Peyer's patch (tissue), 4 donors: Measurements from ENCODE around the gene IMMP2L.

Experiments
- POLR2A ChIP-seq, 2 donors: fragments of 450-650 bp; IDR thresholded peaks; one replicate each; pipeline ENCODE4 v1.5.1; 2017; ENCODE audit warnings: antibody characterized with exemption in 2 of 2, mild to moderate bottlenecking in 2 of 2, moderate library complexity in 2 of 2
- TF ChIP-seq, protein P1 (sequence below), 6 experiments: fragments of 450-650 bp in 4 of 6; fragments of 200-600 bp in 2 of 6; sonication (generic) in 1 of 6; IDR thresholded peaks; one replicate each; pipeline ENCODE4 v1.5.1; 2017 to 2019; ENCODE audit warnings: antibody characterized with exemption in 6 of 6, mild to moderate bottlenecking in 3 of 6, moderate library complexity in 1 of 6

DNA sequence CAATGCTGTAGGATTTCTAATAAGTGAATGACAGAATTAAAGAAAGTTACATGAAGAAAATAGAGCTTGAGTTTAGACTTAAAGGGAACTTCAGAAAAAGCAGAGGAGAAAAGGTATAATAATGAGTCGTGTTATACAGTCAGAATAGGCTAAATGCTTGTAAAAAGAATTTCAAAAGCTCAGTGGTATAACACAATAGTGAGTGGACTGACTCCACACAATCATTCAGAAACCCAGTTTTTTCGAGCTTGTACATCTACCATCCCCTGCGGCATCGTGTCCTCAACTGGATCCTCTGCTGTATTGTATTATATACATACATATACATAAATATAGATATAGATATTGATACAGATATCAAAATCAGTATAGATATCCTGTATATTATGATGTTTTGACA is 52.2 kb downstream of the IMMP2L start:
- TF ChIP-seq, protein P1, sequence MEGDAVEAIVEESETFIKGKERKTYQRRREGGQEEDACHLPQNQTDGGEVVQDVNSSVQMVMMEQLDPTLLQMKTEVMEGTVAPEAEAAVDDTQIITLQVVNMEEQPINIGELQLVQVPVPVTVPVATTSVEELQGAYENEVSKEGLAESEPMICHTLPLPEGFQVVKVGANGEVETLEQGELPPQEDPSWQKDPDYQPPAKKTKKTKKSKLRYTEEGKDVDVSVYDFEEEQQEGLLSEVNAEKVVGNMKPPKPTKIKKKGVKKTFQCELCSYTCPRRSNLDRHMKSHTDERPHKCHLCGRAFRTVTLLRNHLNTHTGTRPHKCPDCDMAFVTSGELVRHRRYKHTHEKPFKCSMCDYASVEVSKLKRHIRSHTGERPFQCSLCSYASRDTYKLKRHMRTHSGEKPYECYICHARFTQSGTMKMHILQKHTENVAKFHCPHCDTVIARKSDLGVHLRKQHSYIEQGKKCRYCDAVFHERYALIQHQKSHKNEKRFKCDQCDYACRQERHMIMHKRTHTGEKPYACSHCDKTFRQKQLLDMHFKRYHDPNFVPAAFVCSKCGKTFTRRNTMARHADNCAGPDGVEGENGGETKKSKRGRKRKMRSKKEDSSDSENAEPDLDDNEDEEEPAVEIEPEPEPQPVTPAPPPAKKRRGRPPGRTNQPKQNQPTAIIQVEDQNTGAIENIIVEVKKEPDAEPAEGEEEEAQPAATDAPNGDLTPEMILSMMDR (IDR thresholded peaks at IDR 0.05), result no peak
- TF ChIP-seq POLR2A (IDR thresholded peaks at IDR 0.05), result no peak
